ENCODE results near the gene SYNC. TPM values are rescaled to one million over a fixed set of nuclear protein-coding genes. Genes with fewer than 3 reads are reported as not detected.
"Not testable (repeated sequence)": the region's sequence is repeated elsewhere in the genome, so short reads cannot be mapped to it uniquely, and the experiment has no call there.

The SYNC gene
- polyA plus RNA-seq, 1 experiment, result 65.1 TPM

GRCh38 chr1:32701421-32701911, 1.1 kb downstream of the SYNC start:
- Histone ChIP-seq H3K4me3 (ENCODE audit: low read depth, low read length) (peak overlapping the region; percentile 81), H3K27me3 (ENCODE audit: control insufficient read depth, insufficient read depth, low read length) (no peaks in the 10 kb centered on the region), H3K9me3 (ENCODE audit: control insufficient read depth, insufficient read depth, low read length) (peaks cover 4% of the 10 kb centered on the region), H3K27ac (ENCODE audit: low read depth, low read length) (peak overlapping the region; percentile 61)
- CTCF ChIA-PET, result interaction anchor here (0.8 to 1.1 kb wide), 2 partner anchors 11 to 73 kb away, joined by 4 to 6 read pairs; no protein-coding TSS in a partner anchor
- POLR2A ChIA-PET, result interaction anchor here (0.6 to 4.2 kb wide), 6 partner anchors 13 to 71 kb away, joined by 3 to 40 read pairs (median 6); partner anchors contain the start of gene RBBP4
- no peak for TF ChIP-seq CTCF (IDR thresholded peaks at IDR 0.05; ENCODE audit: low read depth, low read length)
- DNase-seq (ENCODE audit: low read depth, low spot score), result no peak

- CTCF ChIA-PET, result interaction anchor here (1.2 kb wide), 1 partner anchor 76 kb away, joined by 4 read pairs; no protein-coding TSS in a partner anchor
- DNase-seq (ENCODE audit: low read depth, low spot score); H3K4me3 ChIP-seq (ENCODE audit: low read depth, low read length); H3K9me3 ChIP-seq (ENCODE audit: control insufficient read depth, insufficient read depth, low read length); H3K27ac ChIP-seq (ENCODE audit: low read depth, low read length); H3K27me3 ChIP-seq (ENCODE audit: control insufficient read depth, insufficient read depth, low read length); POLR2A ChIA-PET: not testable (repeated sequence)
Measured at GRCh38 chr1:32696996-32697395, 5.6 kb downstream of the SYNC start.

GRCh38 chr1:32696041-32696440, 6.5 kb downstream of the SYNC start:
- no peak overlapping the region for H3K4me3 ChIP-seq (ENCODE audit: low read depth, low read length)
- CTCF ChIA-PET, result no interaction called here
- DNase-seq (ENCODE audit: low read depth, low spot score), result no peak
- POLR2A ChIA-PET, result interaction anchor here (1.9 kb wide), 1 partner anchor 8 kb away, joined by 13 read pairs; no protein-coding TSS in a partner anchor
- H3K9me3 ChIP-seq (ENCODE audit: control insufficient read depth, insufficient read depth, low read length), result peaks cover 5% of the 10 kb centered on the region; the same call in 1 of the 2 replicates
- peak overlapping the region; percentile 21 for H3K27ac ChIP-seq (ENCODE audit: low read depth, low read length)
- no peak for TF ChIP-seq CTCF (IDR thresholded peaks at IDR 0.05; ENCODE audit: low read depth, low read length)
- H3K27me3 ChIP-seq (ENCODE audit: control insufficient read depth, insufficient read depth, low read length), result no peaks in the 10 kb centered on the region

GRCh38 chr1:32695098-32695904, 7.3 kb downstream of the SYNC start:
- H3K27ac ChIP-seq (ENCODE audit: low read depth, low read length), result no peak overlapping the region
- H3K27me3 ChIP-seq (ENCODE audit: control insufficient read depth, insufficient read depth, low read length), result no peaks in the 10 kb centered on the region
- DNase-seq (ENCODE audit: low read depth, low spot score), result no peak
- TF ChIP-seq CTCF (IDR thresholded peaks at IDR 0.05; ENCODE audit: low read depth, low read length), result no peak
- POLR2A ChIA-PET, result interaction anchor here (1.9 kb wide), 1 partner anchor 9 kb away, joined by 13 read pairs; no protein-coding TSS in a partner anchor
- peaks cover 5% of the 10 kb centered on the region; the same call in 1 of the 2 replicates for H3K9me3 ChIP-seq (ENCODE audit: control insufficient read depth, insufficient read depth, low read length)
- CTCF ChIA-PET, result interaction anchor here (0.8 kb wide), 1 partner anchor 17 kb away, joined by 3 read pairs; no protein-coding TSS in a partner anchor
- H3K4me3 ChIP-seq (ENCODE audit: low read depth, low read length), result no peak overlapping the region

- POLR2A ChIA-PET, result interaction anchor here (0.7 to 1.0 kb wide), 2 partner anchors 9 to 10 kb away, joined by 3 to 7 read pairs; partner anchors contain the start of gene SYNC
- Histone ChIP-seq H3K4me3 (ENCODE audit: low read depth, low read length) (no peak overlapping the region), H3K27me3 (ENCODE audit: control insufficient read depth, insufficient read depth, low read length) (no peaks in the 10 kb centered on the region), H3K27ac (ENCODE audit: low read depth, low read length) (no peak overlapping the region), H3K9me3 (ENCODE audit: control insufficient read depth, insufficient read depth, low read length) (peaks cover 5% of the 10 kb centered on the region; the same call in 1 of the 2 replicates)
- CTCF ChIA-PET, result interaction anchor here (0.5 kb wide), 1 partner anchor 45 kb away, joined by 5 read pairs; no protein-coding TSS in a partner anchor
- no peak for DNase-seq (ENCODE audit: low read depth, low spot score)
- no peak for TF ChIP-seq CTCF (IDR thresholded peaks at IDR 0.05; ENCODE audit: low read depth, low read length)
Measured at GRCh38 chr1:32693455-32694174, 9.0 kb downstream of the SYNC start.
